22Rv1 (cell line): ENCODE measurements around the gene DRAM2.

Experiments used
- H3K27ac ChIP-seq: fragments of 450-650 bp; 2 replicates; pipeline ENCODE4 v1.5.1; 2017
- ZFX ChIP-seq: fragments of 450-650 bp; IDR thresholded peaks from 2 replicates; pipeline ENCODE4 v1.6.1; 2017; ENCODE audit warnings: antibody characterized with exemption, borderline replicate concordance
- TF ChIP-seq, protein P1 (sequence below): fragments of 450-650 bp; IDR thresholded peaks from 2 replicates; pipeline ENCODE4 v1.5.1; 2017; ENCODE audit warnings: mild to moderate bottlenecking

DRAM2 gene

DNA sequence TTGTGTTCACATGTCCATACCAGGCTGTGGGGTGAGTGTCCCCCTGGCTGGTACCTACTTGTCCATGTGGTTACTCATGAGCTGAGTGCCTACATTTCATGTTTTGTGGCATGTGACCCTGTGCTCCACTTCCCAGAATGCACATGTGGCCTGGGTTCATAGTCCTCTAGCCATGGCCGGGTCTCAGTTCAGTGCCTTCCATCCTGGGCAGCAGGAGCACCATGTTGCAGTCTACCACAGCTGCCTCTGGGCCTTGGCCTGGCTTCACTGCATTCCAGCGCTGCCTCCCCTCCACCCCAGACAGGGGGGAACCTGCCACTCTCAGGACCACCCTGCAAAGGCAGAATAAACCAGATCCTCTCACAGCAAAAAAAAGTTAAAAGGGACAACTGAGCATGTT, 5.6 kb upstream of the DRAM2 start:
- H3K27ac ChIP-seq = no peak overlapping the region
- TF ChIP-seq ZFX = no peak
- TF ChIP-seq, protein P1, sequence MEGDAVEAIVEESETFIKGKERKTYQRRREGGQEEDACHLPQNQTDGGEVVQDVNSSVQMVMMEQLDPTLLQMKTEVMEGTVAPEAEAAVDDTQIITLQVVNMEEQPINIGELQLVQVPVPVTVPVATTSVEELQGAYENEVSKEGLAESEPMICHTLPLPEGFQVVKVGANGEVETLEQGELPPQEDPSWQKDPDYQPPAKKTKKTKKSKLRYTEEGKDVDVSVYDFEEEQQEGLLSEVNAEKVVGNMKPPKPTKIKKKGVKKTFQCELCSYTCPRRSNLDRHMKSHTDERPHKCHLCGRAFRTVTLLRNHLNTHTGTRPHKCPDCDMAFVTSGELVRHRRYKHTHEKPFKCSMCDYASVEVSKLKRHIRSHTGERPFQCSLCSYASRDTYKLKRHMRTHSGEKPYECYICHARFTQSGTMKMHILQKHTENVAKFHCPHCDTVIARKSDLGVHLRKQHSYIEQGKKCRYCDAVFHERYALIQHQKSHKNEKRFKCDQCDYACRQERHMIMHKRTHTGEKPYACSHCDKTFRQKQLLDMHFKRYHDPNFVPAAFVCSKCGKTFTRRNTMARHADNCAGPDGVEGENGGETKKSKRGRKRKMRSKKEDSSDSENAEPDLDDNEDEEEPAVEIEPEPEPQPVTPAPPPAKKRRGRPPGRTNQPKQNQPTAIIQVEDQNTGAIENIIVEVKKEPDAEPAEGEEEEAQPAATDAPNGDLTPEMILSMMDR = no peak

- no peak overlapping the region for H3K27ac ChIP-seq
- TF ChIP-seq, protein P1 = no peak
- TF ChIP-seq ZFX = no peak
These were observed 2.6 kb upstream of the DRAM2 start for GRCh38 chr1:111142356-111142975.

GRCh38 chr1:111141245-111142220, 1.6 kb upstream of the DRAM2 start:
- TF ChIP-seq, protein P1 = no peak
- no peak for TF ChIP-seq ZFX
- no peak overlapping the region for H3K27ac ChIP-seq

DNA sequence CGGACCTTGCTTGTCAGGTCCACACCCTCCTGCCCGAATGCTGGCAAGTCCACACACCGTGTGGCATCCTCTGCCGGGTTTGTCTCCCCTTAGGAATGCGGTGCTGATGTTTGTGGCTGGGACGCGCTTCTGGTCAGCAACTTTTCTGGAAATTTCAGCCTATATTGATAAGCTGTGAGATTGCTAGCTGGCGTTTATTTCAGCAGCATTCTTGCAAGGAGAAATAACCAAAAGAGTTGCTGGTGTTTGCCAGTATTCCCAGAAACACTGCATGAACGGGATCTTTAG, 731 bp upstream of the DRAM2 start:
- H3K27ac ChIP-seq = peak overlapping the region; percentile 84

GRCh38 chr1:111139324-111139955, 453 bp downstream of the DRAM2 start:
- TF ChIP-seq ZFX = no peak
- TF ChIP-seq, protein P1 = no peak
- peak overlapping the region; percentile 84 for H3K27ac ChIP-seq

More for the DNA sequence above, 731 bp upstream of the DRAM2 start:
- TF ChIP-seq, protein P1 = no peak
- TF ChIP-seq ZFX = no peak

- H3K27ac ChIP-seq = no peak overlapping the region
- no peak for TF ChIP-seq ZFX
- TF ChIP-seq, protein P1 = no peak
These were observed 6.0 kb downstream of the DRAM2 start for GRCh38 chr1:111133866-111134265.
